ENCODE measurements around the gene TMTC2. TPM values are rescaled to one million over a fixed set of nuclear protein-coding genes. Genes with fewer than 3 reads are reported as not detected.
"Not testable (repeated sequence)": the region's sequence is repeated elsewhere in the genome, so short reads cannot be mapped to it uniquely, and the experiment has no call there.

TMTC2 gene
- total RNA-seq, 1 donor from 2014 or later, result 3.6 TPM

GRCh38 chr12:83114966-83115365, 428.3 kb downstream of the TMTC2 start:
- no peak for TF ChIP-seq CTCF (IDR thresholded peaks at IDR 0.05; ENCODE audit: unreplicated experiment)
- no peak for DNase-seq (ENCODE audit: low spot score)
- Mint-ChIP-seq H3K27ac (ENCODE audit: unreplicated experiment) (no peak overlapping the region), H3K4me1 (ENCODE audit: unreplicated experiment) (peaks cover 5% of the 10 kb centered on the region), H3K9me3 (ENCODE audit: unreplicated experiment) (no peaks in the 10 kb centered on the region), H3K27me3 (ENCODE audit: unreplicated experiment) (peaks cover 1% of the 10 kb centered on the region), H3K4me3 (ENCODE audit: unreplicated experiment) (no peak overlapping the region), H3K36me3 (ENCODE audit: low read depth, unreplicated experiment) (no peaks in the 10 kb centered on the region)

GRCh38 chr12:83117926-83118325, 431.2 kb downstream of the TMTC2 start:
- not testable (repeated sequence) for H3K27me3 Mint-ChIP-seq (ENCODE audit: unreplicated experiment)

GRCh38 chr12:83121897-83122622, 435.4 kb downstream of the TMTC2 start:
- no peak for DNase-seq (ENCODE audit: low spot score)
- Mint-ChIP-seq H3K4me1 (ENCODE audit: unreplicated experiment) (peaks cover 8% of the 10 kb centered on the region), H3K27me3 (ENCODE audit: unreplicated experiment) (peaks cover 1% of the 10 kb centered on the region), H3K36me3 (ENCODE audit: low read depth, unreplicated experiment) (no peaks in the 10 kb centered on the region), H3K4me3 (ENCODE audit: unreplicated experiment) (no peak overlapping the region), H3K27ac (ENCODE audit: unreplicated experiment) (no peak overlapping the region), H3K9me3 (ENCODE audit: unreplicated experiment) (no peaks in the 10 kb centered on the region)
- TF ChIP-seq CTCF (IDR thresholded peaks at IDR 0.05; ENCODE audit: unreplicated experiment), result no peak

More at GRCh38 chr12:83117926-83118325, 431.2 kb downstream of the TMTC2 start:
- H3K27ac Mint-ChIP-seq (ENCODE audit: unreplicated experiment); H3K4me3 Mint-ChIP-seq (ENCODE audit: unreplicated experiment); DNase-seq (ENCODE audit: low spot score); H3K9me3 Mint-ChIP-seq (ENCODE audit: unreplicated experiment); H3K36me3 Mint-ChIP-seq (ENCODE audit: low read depth, unreplicated experiment): not testable (repeated sequence)
- H3K4me1 Mint-ChIP-seq (ENCODE audit: unreplicated experiment), result peaks cover 12% of the 10 kb centered on the region

DNA sequence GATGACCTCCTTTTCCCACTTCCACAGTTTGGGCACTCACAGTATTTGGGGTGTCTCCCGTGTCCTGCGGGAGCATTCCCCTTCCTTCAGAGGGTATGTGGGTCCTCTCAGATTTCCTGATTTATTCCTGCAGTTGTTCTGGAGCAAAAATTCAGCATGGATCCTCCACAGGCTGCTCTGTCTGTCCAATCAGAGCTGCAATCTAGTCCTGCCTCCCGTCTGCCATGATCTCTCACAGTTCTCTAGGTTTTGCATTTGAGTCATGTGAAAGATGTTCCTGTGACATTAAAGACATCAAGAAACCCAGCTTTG, 435.9 kb downstream of the TMTC2 start:
- Mint-ChIP-seq H3K4me3 (ENCODE audit: unreplicated experiment) (no peak overlapping the region), H3K27ac (ENCODE audit: unreplicated experiment) (no peak overlapping the region), H3K4me1 (ENCODE audit: unreplicated experiment) (peaks cover 8% of the 10 kb centered on the region), H3K27me3 (ENCODE audit: unreplicated experiment) (peaks cover 1% of the 10 kb centered on the region), H3K36me3 (ENCODE audit: low read depth, unreplicated experiment) (no peaks in the 10 kb centered on the region), H3K9me3 (ENCODE audit: unreplicated experiment) (no peaks in the 10 kb centered on the region)
- no peak for DNase-seq (ENCODE audit: low spot score)
- no peak for TF ChIP-seq CTCF (IDR thresholded peaks at IDR 0.05; ENCODE audit: unreplicated experiment)

DNA sequence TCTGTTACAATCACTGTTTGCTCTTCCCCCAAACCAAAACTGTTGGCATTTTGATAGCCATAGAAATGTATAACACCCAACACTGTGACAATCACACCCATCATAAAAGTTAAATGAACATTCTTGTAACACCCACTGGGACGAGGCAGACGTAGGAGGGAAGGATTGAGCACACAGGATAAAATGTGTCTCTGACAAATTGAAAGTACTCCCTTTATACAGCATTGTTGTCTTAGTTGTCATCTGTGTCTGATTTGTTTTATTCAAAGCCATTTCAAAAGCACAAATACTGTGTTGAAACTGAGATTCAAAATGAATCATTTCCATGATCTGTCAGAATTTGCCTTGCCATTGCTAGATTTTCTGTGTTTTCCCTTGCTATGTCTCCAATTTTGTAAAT, 436.3 kb downstream of the TMTC2 start:
- Mint-ChIP-seq H3K9me3 (ENCODE audit: unreplicated experiment) (no peaks in the 10 kb centered on the region), H3K36me3 (ENCODE audit: low read depth, unreplicated experiment) (no peaks in the 10 kb centered on the region), H3K4me3 (ENCODE audit: unreplicated experiment) (no peak overlapping the region), H3K27ac (ENCODE audit: unreplicated experiment) (no peak overlapping the region), H3K27me3 (ENCODE audit: unreplicated experiment) (peaks cover under 1% of the 10 kb centered on the region), H3K4me1 (ENCODE audit: unreplicated experiment) (peaks cover 8% of the 10 kb centered on the region)
- no peak for DNase-seq (ENCODE audit: low spot score)
- TF ChIP-seq CTCF (IDR thresholded peaks at IDR 0.05; ENCODE audit: unreplicated experiment), result no peak
